GM12878 (cell line): ENCODE results near the gene NKTR. TPM values are rescaled to one million over a fixed set of nuclear protein-coding genes. Genes with fewer than 3 reads are reported as not detected.

Source experiments
- ATAC-seq: fragments of 200-7000 bp; cut with Tn5 transposase; 3 replicates; pipeline ENCODE4 v1.9.1; 2020; ENCODE audit warnings: mild to moderate bottlenecking, moderate library complexity
- BruUV-seq: library from RNA; stranded (reverse); fragments of 400-500 nt; replicated peaks from 2 replicates; lab custom pipeline; 2021; lab: Mats Ljungman, UMichigan
- CTCF ChIA-PET: fragments of 300-600 bp; sonication (Branson Sonifier 250); formaldehyde crosslinking; extraction: SDS; loops from one replicate; lab custom pipeline; 2021; ENCODE audit warnings: inconsistent platforms; lab: Yijun Ruan, JAX
- POLR2A ChIA-PET: fragments of 350-600 bp; formaldehyde crosslinking; extraction: SDS; loops from one replicate; lab custom pipeline; 2021; ENCODE audit warnings: inconsistent platforms; lab: Charles Lee
- RAD21 ChIA-PET: fragments of 300-600 bp; sonication (Branson Sonifier 250); formaldehyde crosslinking; loops from one replicate; lab custom pipeline; 2023; ENCODE audit warnings: antibody characterized with exemption; ENCODE audit not compliant: unreplicated experiment; lab: Charles Lee
- SMC1A ChIA-PET: fragments of 300-600 bp; sonication (Branson Sonifier 250); formaldehyde crosslinking; loops from one replicate; lab custom pipeline; 2023; ENCODE audit not compliant: unreplicated experiment, uncharacterized antibody; lab: Charles Lee
- DNase-seq: peaks from one replicate; pipeline ENCODE4 v3.0.0-alpha.2; 2011; ENCODE audit warnings: low read depth, low spot score
- FAIRE-seq: peaks from 3 replicates; lab custom pipeline; 2011; peaks lifted over from hg19 to GRCh38; lab: Jason Lieb, UNC
- H2AFZ ChIP-seq: 2 replicates; pipeline ENCODE4 v1.6.0; 2011; ENCODE audit warnings: low read depth, low read length, control low read depth; ENCODE audit not compliant: control insufficient read depth
- H3K27ac ChIP-seq: 2 replicates; pipeline ENCODE4 v1.5.1; 2011; ENCODE audit warnings: control low read depth; ENCODE audit not compliant: control insufficient read depth, insufficient read depth
- H3K27me3 ChIP-seq, 2 experiments: replicated peaks in 1 of 2; 2 replicates each; pipeline versions ENCODE4 v1.6.0 to v1.6.1; 2011; ENCODE audit warnings: low read length in 1 of 2; ENCODE audit not compliant: control insufficient read depth in 2 of 2, insufficient read depth in 2 of 2
- H3K36me3 ChIP-seq, 2 experiments: 2 replicates each; pipeline ENCODE4 v1.5.1; 2011; ENCODE audit warnings: low read length in 1 of 2; ENCODE audit not compliant: control insufficient read depth in 2 of 2, insufficient read depth in 2 of 2
- H3K4me1 ChIP-seq: 2 replicates; pipeline ENCODE4 v1.6.1; 2011; ENCODE audit warnings: mild to moderate bottlenecking, low read length, moderate library complexity, mixed read lengths; ENCODE audit not compliant: control insufficient read depth, insufficient read depth
- H3K4me2 ChIP-seq: 2 replicates; pipeline ENCODE4 v1.6.0; 2011; ENCODE audit warnings: control low read depth; ENCODE audit not compliant: control insufficient read depth, insufficient read depth
- H3K4me3 ChIP-seq: fragments of 200-600 bp; sonication (generic); 2 replicates; pipeline ENCODE4 v1.5.1; 2016
- H3K79me2 ChIP-seq: 2 replicates; pipeline ENCODE4 v1.6.0; 2011; ENCODE audit warnings: low read length; ENCODE audit not compliant: control insufficient read depth, insufficient read depth
- H3K9ac ChIP-seq: 2 replicates; pipeline ENCODE4 v1.8.0; 2011; ENCODE audit warnings: low read length, control low read depth, mixed read lengths; ENCODE audit not compliant: control insufficient read depth, insufficient read depth
- H3K9me3 ChIP-seq: replicated peaks from 3 replicates; pipeline ENCODE4 v1.5.1; 2011; ENCODE audit warnings: mild to moderate bottlenecking, low read length; ENCODE audit not compliant: control insufficient read depth, insufficient read depth
- H4K20me1 ChIP-seq: 2 replicates; pipeline ENCODE4 v1.6.0; 2011; ENCODE audit not compliant: control insufficient read depth, insufficient read depth
- EED ChIP-seq: sonication (generic); IDR thresholded peaks from 2 replicates; pipeline ENCODE4 v1.6.1; 2016; ENCODE audit warnings: antibody characterized with exemption, low read depth
- GABPA ChIP-seq: IDR thresholded peaks from 2 replicates; pipeline ENCODE4 v1.6.1; 2014; ENCODE audit warnings: antibody characterized with exemption, low read depth, mild to moderate bottlenecking, inconsistent platforms
- GATAD2B ChIP-seq: fragments of 450-650 bp; conservative IDR thresholded peaks from 2 replicates; pipeline ENCODE4 v1.6.1; 2017; ENCODE audit warnings: low read depth, mild to moderate bottlenecking, moderate library complexity
- IKZF1 ChIP-seq: fragments of 450-650 bp; conservative IDR thresholded peaks from 2 replicates; pipeline ENCODE4 v1.6.1; 2017; ENCODE audit warnings: antibody characterized with exemption, mild to moderate bottlenecking
- MEF2B ChIP-seq: fragments of 450-650 bp; IDR thresholded peaks from 2 replicates; pipeline ENCODE4 v1.6.1; 2018; ENCODE audit warnings: mild to moderate bottlenecking, moderate library complexity; ENCODE audit not compliant: partially characterized antibody, poor library complexity, severe bottlenecking
- POU2F2 ChIP-seq: IDR thresholded peaks from 3 replicates; pipeline ENCODE4 v1.6.1; 2011; ENCODE audit warnings: low read depth, mild to moderate bottlenecking, low read length, borderline replicate concordance
- PRDM15 ChIP-seq: fragments of 450-650 bp; formaldehyde crosslinking; IDR thresholded peaks from 2 replicates; pipeline ENCODE4 v1.4.0; 2020; ENCODE audit warnings: mild to moderate bottlenecking, moderate library complexity
- SKIL ChIP-seq: fragments of 450-650 bp; IDR thresholded peaks from 2 replicates; pipeline ENCODE4 v1.6.1; 2017; ENCODE audit warnings: mild to moderate bottlenecking, low read depth, inconsistent platforms; ENCODE audit not compliant: poor library complexity, severe bottlenecking
- TARDBP ChIP-seq: IDR thresholded peaks from 2 replicates; pipeline ENCODE4 v1.6.1; 2016; ENCODE audit warnings: borderline replicate concordance
- ZBED1 ChIP-seq: IDR thresholded peaks from 2 replicates; pipeline ENCODE4 v1.6.1; 2016; ENCODE audit warnings: borderline replicate concordance
- ZNF24 ChIP-seq: fragments of 450-650 bp; IDR thresholded peaks from 2 replicates; pipeline ENCODE4 v1.6.1; 2017; ENCODE audit warnings: antibody characterized with exemption, mild to moderate bottlenecking
- ZNF687 ChIP-seq: fragments of 450-650 bp; IDR thresholded peaks from 2 replicates; pipeline ENCODE4 v1.6.1; 2017; ENCODE audit warnings: mild to moderate bottlenecking, moderate library complexity
- WGBS: methylation state at CpG from one replicate; pipeline ENCODE4 v1.1.6; 2016; ENCODE audit warnings: low lambda C conversion rate; ENCODE audit not compliant: insufficient replicate concordance, insufficient coverage; ENCODE audit errors: missing lambda C conversion rate; 5-methylcytosine and 5-hydroxymethylcytosine counted together
- in situ Hi-C: fragments of 300-500 bp; cut with MboI; formaldehyde crosslinking; loops from 9 replicates; pipeline ENCODE4 v1.14.3; 2018; ENCODE audit warnings: mixed read lengths
- intact Hi-C: fragments of 100-400 bp; cut with micrococcal nuclease; formaldehyde crosslinking; loops from one replicate; pipeline ENCODE4 v1.14.2; 2022; ENCODE audit not compliant: unreplicated experiment
- polyA plus RNA-seq, 11 experiments: library from polyadenylated mRNA; depleted of rRNA in 4 of 11; unstranded in 6 of 11; stranded (reverse) in 5 of 11; fragments of >200 nt; fragmentation: Nextera tagmentation in 4 of 11; fragmentation: Illumina TruSeq in 1 of 11; extraction: Ambion mirVana in 4 of 11; extraction: Trizol in 1 of 11; gene quantifications; 1 replicate in 1 of 11; 2 replicates in 10 of 11; pipeline versions ENCODE4 v1.2.1 to v1.2.3, GENCODE V29; 2011 to 2016; ENCODE audit warnings: inconsistent platforms in 2 of 11, missing spikeins in 2 of 11, low read depth in 1 of 11
- total RNA-seq, 4 experiments: library from RNA; depleted of rRNA in 3 of 4; stranded (reverse); fragments of >200 nt in 3 of 4; fragmentation: Illumina TruSeq in 1 of 4; extraction: Trizol in 1 of 4; gene quantifications; 2 replicates each; pipeline versions ENCODE4 v1.2.1 to v1.2.3, GENCODE V29; 2013 to 2021

Gene NKTR
- total and polyA plus RNA-seq, 10 of the 15 experiments (the other 5 are each of a cell fraction or from before 2014, with no cell fraction given): 15.3 to 91.9 (median 55.3) TPM

- ATAC-seq (peak; percentile 59), DNase-seq (no peak), FAIRE-seq (peak; percentile 52)
- ChIA-PET POLR2A (interaction anchor here (1.5 to 4.3 kb wide), 6 partner anchors 10 to 52 kb away, joined by 7 to 69 read pairs (median 14); partner anchors contain the start of genes SEC22C, SS18L2 and ZBTB47), RAD21 (interaction anchor here (1.0 to 3.8 kb wide), 6 partner anchors 10 to 580 kb away, joined by 3 to 32 read pairs (median 10); partner anchors contain the start of genes SEC22C and SS18L2), CTCF (interaction anchor here (0.6 to 4.0 kb wide), 8 partner anchors 11 to 48 kb away, joined by 3 to 41 read pairs (median 6); partner anchors contain the start of genes SEC22C and SS18L2), SMC1A (interaction anchor here (0.7 to 3.9 kb wide), 8 partner anchors 10 to 354 kb away, joined by 3 to 31 read pairs (median 4); partner anchors contain the start of gene SEC22C)
- H2AFZ ChIP-seq: peak overlapping the region; percentile 74
- H3K4me3 ChIP-seq: peak overlapping the region; percentile 97
- H3K36me3 ChIP-seq: no peaks in the 10 kb centered on the region; a peak in 1 of 4 replicates
- peak overlapping the region; percentile 96 for H3K9ac ChIP-seq
- peaks cover 54% of the 10 kb centered on the region for H3K79me2 ChIP-seq
- in situ Hi-C loops (no loop called here), intact Hi-C loops (loop anchor here (1.0 kb wide), 1 partner anchor 11 kb away; the partner anchor contains the start of gene SS18L2)
- peaks cover 3% of the 10 kb centered on the region; the same call in 1 of the 2 replicates for H3K4me1 ChIP-seq
- H4K20me1 ChIP-seq: no peaks in the 10 kb centered on the region
- under 1% methylated on average over 29 of the region's 31 CpGs for WGBS
- H3K27ac ChIP-seq: peak overlapping the region; percentile 95
- H3K27me3 ChIP-seq: no peaks in the 10 kb centered on the region
- H3K4me2 ChIP-seq: peak overlapping the region; percentile 66
- no peaks in the 10 kb centered on the region; the same call in 1 of the 3 replicates for H3K9me3 ChIP-seq
- BruUV-seq: no TSS peak
- TF ChIP-seq ZNF24 (no peak), EED (peak; percentile 43), IKZF1 (peak; percentile 16), ZBED1 (peak; percentile 43; the same call in 1 of the 2 replicates), MEF2B (peak; percentile 42), GATAD2B (peak; percentile 13; the same call in 1 of the 2 replicates), POU2F2 (peak; percentile 40; the same call in 1 of the 3 replicates), ZNF687 (0 out of 2 replicates have a peak, but pooled peaks have one; percentile 1), GABPA (0 out of 2 replicates have a peak, but pooled peaks have one; percentile 33), PRDM15 (CRISPR knock-in tag) (no peak), TARDBP (no peak; the same call in 1 of the 2 replicates), SKIL (peak; percentile 19)
These were observed 631 bp downstream of the NKTR start for GRCh38 chr3:42600958-42601675.
